Stimulated activated naive CD4-positive, alpha-beta T cell treated with Interleukin-2 at 50 U/mL for 16 hours (primary cell): Measurements from ENCODE around the gene MYOCD.

Source experiments
- DNase-seq: peaks from one replicate; lab custom pipeline; 2025; lab: John Stamatoyannopoulos, UW

The MYOCD gene

GRCh38 chr17:12643822-12644221, 21.9 kb upstream of the MYOCD start:
- no peak for DNase-seq

GRCh38 chr17:12644623-12645022, 21.1 kb upstream of the MYOCD start:
- DNase-seq, result no peak

DNA sequence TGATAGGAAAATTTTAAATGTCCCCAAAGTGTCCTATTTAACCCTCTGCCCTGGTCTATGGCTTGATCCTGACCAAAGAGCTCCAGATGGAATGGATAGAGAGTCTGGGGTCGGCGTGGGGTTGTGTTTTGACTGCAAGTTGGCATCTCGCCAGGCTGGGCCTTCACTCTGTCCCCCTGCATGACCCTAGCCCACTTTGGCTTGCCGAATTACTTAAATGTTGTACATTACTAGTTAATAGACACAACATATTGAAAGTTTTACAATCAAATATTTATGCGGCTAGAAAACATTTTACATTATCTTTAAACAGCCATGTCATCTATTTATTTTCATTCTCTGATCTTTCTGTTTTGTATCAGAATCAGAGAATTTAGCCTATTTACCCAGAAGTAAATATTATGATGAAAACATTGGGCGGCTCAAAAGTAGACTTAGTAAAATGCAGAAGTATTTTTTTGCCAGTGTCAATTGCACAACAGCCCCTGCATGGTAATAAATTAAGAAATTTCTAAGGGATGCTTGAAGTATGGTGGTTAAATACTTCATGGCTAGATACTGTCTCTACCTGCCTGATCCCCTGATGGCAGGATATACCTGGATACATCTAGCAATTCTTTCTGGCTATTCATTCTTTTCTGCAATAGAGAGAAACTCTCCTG, 18.8 kb upstream of the MYOCD start:
- no peak for DNase-seq

- DNase-seq, result no peak
Measured at GRCh38 chr17:12648498-12648897, 17.2 kb upstream of the MYOCD start.

- DNase-seq, result no peak
Measured at GRCh38 chr17:12655936-12656335, 9.8 kb upstream of the MYOCD start.

- no peak for DNase-seq
Measured at GRCh38 chr17:12656354-12656753, 9.3 kb upstream of the MYOCD start.

DNA sequence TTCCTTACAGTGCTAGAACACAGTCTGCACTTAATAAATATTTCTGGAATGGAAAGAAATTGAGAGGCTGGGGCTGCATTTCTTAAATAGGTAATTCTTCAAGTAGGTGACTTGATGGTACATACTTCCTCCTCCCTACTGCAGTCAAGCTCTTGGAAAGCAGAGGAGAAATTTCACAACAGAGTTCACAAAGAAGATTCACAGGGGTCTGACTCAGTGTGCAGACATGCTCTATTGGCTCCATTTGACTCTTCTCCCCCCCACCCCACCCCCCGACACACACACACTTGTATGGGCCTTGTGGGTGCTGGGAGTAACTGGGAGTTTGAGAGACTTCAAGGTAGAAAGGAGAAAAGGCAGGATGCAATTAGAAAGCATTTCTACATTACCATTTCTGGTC, 6.2 kb upstream of the MYOCD start:
- DNase-seq, result no peak

DNA sequence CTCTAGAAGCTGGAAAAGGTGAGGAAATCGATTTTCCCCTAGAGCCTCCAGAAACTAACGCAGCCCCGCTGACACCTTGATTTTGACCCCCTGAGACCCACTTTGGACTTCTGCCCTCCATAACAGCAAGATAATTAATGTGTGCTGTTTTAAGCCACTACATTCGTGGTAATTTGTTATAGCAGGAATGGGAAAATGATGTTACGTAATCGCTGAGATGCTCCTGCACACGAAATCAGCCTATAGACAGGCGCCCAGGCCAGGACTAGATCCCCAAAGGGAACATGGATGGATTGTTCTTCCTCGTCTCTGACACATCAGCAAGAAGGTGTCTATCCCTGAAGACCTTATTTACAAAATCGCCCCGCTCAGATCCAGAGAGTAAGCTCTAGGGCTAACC, 1.4 kb upstream of the MYOCD start:
- no peak for DNase-seq

DNA sequence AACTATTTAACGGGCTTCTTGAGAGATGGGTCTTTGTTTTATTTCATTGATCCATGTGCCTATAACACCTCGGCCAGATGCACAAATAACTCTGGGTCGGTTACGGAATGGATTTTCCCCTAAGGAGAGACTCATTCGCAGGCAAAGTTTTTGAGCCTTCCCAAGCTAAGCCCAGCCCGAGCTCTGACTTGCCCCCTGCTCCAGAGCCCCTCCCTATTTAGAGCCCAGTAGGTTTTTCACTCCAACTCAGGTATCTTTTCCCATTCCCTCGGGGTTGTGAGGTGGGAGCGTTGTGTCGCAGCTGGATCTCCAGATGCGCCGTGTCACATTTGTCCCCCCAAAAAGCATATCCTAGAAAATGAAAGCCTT, 812 bp upstream of the MYOCD start:
- no peak for DNase-seq

DNA sequence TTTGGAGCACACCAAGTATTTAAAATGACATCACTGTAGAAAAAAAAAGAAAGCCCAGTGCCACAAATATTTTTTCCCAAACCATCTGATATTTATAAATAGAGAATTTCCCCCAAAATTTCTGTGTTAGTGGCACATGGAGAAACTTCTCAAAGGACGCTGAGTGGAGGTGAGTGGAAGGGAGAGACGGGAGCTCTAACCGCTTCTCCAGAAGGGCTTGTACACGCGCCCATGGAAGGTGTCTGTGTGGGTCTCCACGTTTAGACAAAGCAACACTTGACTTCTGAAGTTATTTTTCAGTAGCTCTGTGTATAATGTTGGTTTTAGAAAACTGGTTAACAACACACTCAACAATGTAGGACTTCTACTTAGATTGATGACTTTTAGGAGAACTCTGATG, 1.0 kb downstream of the MYOCD start:
- DNase-seq, result no peak

GRCh38 chr17:12667299-12667958, 1.7 kb downstream of the MYOCD start:
- no peak for DNase-seq

DNA sequence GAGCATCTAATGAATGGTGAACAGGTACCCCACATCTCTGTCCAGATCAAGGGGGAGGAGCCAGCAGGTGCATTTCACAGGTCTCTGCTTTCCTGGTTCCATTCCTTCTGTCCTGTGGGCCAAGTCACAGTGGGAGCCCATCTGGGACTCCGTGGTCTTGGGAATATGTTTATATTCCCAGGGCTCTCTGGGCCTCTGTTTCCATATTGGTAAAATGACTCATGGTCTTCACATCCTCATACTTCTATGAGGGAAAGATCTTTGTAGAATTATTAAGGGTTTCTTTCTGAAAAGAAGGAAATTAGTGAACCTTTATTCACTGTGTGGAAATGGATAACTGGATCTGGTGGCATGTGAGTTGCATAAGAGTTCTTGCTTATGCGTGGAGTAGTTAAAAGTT, 6.2 kb downstream of the MYOCD start:
- DNase-seq, result no peak

GRCh38 chr17:12672947-12673346, 7.3 kb downstream of the MYOCD start:
- no peak for DNase-seq

DNA sequence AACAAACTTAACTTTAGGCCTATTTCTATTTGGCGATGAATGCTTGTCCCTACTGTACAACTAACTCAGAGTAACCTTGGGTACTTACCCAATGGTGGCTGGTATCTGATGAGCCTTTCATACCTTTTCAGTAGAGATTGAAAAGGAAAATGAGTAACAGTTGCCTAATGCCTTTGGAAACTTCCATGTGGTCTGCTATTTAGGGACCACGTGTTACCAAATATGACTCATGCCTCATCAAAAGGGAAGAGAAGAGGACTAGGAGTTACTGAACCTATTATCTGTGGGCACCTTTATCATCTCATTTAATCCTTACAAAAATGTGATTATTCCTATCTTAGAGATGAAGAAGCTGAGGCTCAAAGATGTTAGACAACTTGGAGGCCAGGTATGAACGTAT, 8.1 kb downstream of the MYOCD start:
- DNase-seq, result no peak

DNA sequence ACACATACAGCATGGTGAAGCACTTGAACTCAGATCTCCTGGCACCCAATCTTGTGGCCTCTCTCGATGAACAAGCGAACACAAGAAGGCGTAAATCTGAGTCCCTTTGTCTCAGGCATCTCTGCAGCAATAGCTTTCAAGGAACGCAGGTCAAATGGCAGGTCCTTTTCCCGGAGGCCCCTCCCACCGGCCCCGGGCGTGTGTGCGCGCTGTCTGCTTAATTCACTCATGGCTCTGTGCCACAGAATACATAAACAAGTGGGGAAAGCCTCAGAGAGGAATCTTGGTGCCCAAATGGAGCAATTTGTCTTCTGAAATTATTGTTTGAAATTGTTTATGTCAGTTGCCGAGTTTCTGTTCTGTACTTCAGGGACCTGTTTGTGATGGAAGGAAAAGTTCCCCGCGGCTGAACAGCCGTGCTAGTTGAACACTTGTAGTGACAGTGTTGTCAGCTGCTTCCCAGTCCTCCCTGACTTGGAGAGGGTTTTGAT, 14.8 kb downstream of the MYOCD start:
- DNase-seq, result no peak

DNA sequence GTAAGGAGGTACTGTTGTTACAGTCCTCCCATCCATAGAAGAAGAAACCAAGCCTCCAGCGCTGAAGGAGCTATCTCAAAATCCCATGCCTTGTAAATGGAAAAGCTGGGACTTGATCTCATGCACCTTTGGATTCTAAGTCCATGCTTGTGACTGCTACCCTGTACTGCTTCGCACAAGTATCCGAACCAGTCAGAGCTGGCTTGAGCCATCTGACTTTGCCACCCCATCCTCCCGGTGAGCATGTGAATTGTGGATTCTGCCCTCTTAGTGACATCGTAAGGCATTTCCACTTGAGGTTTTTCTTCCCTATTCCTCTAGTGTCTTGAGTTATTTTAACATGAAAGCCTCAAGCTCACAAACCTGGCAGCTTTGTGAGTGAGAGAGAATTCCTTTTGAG, 15.3 kb downstream of the MYOCD start:
- no peak for DNase-seq

- DNase-seq, result no peak
Measured at GRCh38 chr17:12683299-12683698, 17.6 kb downstream of the MYOCD start.

GRCh38 chr17:12686486-12686885, 20.8 kb downstream of the MYOCD start:
- no peak for DNase-seq

DNA sequence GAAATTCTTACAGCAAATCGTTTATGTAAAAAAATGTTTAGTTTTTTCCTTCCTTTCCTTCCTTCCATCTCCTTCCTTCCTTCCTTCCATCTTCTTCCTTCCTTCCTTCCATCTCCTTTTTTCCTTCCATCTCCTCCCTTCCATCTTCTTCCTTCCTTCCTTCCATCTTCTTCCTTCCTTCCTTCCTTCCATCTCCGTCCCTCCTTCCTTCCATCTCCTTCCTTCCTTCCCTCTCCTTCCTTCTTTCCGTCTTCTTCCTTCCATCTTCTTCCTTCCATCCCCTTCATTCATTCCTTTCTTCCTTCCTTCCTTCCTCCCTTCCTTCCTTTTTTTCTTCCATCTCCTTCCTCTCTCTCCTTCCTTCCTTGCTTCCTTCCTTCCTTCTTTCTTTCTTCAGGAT, 22.7 kb downstream of the MYOCD start:
- no peak for DNase-seq

GRCh38 chr17:12691173-12691572, 25.5 kb downstream of the MYOCD start:
- DNase-seq, result no peak

- no peak for DNase-seq
Measured at GRCh38 chr17:12693640-12694039, 27.9 kb downstream of the MYOCD start.

- DNase-seq, result no peak
Measured at GRCh38 chr17:12706070-12706469, 40.4 kb downstream of the MYOCD start.

- DNase-seq, result no peak
Measured at GRCh38 chr17:12709063-12709462, 43.4 kb downstream of the MYOCD start.

GRCh38 chr17:12712415-12712814, 46.7 kb downstream of the MYOCD start:
- no peak for DNase-seq
